ENCODE data around the gene PRPF8. TPM values are rescaled to one million over a fixed set of nuclear protein-coding genes. Genes with fewer than 3 reads are reported as not detected.

The PRPF8 gene
- total and polyA plus RNA-seq, 2 of the 13 experiments (the other 11 are each of a cell fraction or from before 2014, with no cell fraction given), result 112 to 179 TPM

- TF ChIP-seq ZNF850 (CRISPR knock-in tag; conservative IDR thresholded peaks at IDR 0.05) (no peak), HOXD1 (CRISPR knock-in tag; IDR thresholded peaks at IDR 0.05) (0 out of 2 replicates have a peak, but pooled peaks have one; percentile 28), ZNF589 (CRISPR knock-in tag; conservative IDR thresholded peaks at IDR 0.05) (no peak), SAP130 (CRISPR knock-in tag; IDR thresholded peaks at IDR 0.05; ENCODE audit: low read depth) (peak; percentile 70), ZFY (CRISPR knock-in tag; IDR thresholded peaks at IDR 0.05) (peak; percentile 74), ZBTB1 (CRISPR knock-in tag; IDR thresholded peaks at IDR 0.05; ENCODE audit: borderline replicate concordance) (no peak), HNRNPLL (IDR thresholded peaks at IDR 0.05; ENCODE audit: low read depth, low read length, poor library complexity, severe bottlenecking) (peak; percentile 63), HOXA3 (CRISPR knock-in tag; IDR thresholded peaks at IDR 0.05) (no peak), DR1 (CRISPR knock-in tag; IDR thresholded peaks at IDR 0.05) (0 out of 2 replicates have a peak, but pooled peaks have one; percentile 0), NFYC (CRISPR knock-in tag; IDR thresholded peaks at IDR 0.05) (peak; percentile 79), SALL2 (CRISPR knock-in tag; IDR thresholded peaks at IDR 0.05) (peak; percentile 59; the same call in 1 of the 2 replicates), ZBTB2 (CRISPR knock-in tag; IDR thresholded peaks at IDR 0.05; ENCODE audit: low read depth) (0 out of 2 replicates have a peak, but pooled peaks have one; percentile 37), FOSL2 (CRISPR knock-in tag; IDR thresholded peaks at IDR 0.05) (no peak), POLR2A (IDR thresholded peaks at IDR 0.05; ENCODE audit: insufficient read depth in 1 of 2, low read depth in 2 of 2, low read length in 2 of 2) (0 out of 4 replicates have a peak, but pooled peaks of 1 of the 2 experiments have one; percentile 42), ZNF687 (CRISPR knock-in tag; IDR thresholded peaks at IDR 0.05) (peak; percentile 29), KAT2B (IDR thresholded peaks at IDR 0.05; ENCODE audit: borderline replicate concordance, low read depth, low read length) (no peak), CBX5 (CRISPR knock-in tag; IDR thresholded peaks at IDR 0.05; ENCODE audit: borderline replicate concordance) (no peak), KAT8 (CRISPR knock-in tag; IDR thresholded peaks at IDR 0.05) (0 out of 2 replicates have a peak, but pooled peaks have one; percentile 31), SIX1 (CRISPR knock-in tag; IDR thresholded peaks at IDR 0.05; ENCODE audit: borderline replicate concordance) (no peak), ZNF501 (CRISPR knock-in tag; IDR thresholded peaks at IDR 0.05) (peak; percentile 57), BCL6 (CRISPR knock-in tag; IDR thresholded peaks at IDR 0.05) (0 out of 2 replicates have a peak, but pooled peaks have one; percentile 9), NR2F2 (IDR thresholded peaks at IDR 0.05; ENCODE audit: borderline replicate concordance, low read depth) (no peak)
Measured at GRCh38 chr17:1628856-1629503, 55.7 kb downstream of the PRPF8 start (continued).
